Measurements from ENCODE around the gene PLEKHA5. TPM values are rescaled to one million over a fixed set of nuclear protein-coding genes. Genes with fewer than 3 reads are reported as not detected.

Gene PLEKHA5
- total and polyA plus RNA-seq, 7 donors: 0.52 to 3.3 (median 0.80) TPM

- no peak overlapping the region for H3K27ac ChIP-seq
- no peaks in the 10 kb centered on the region for H3K4me1 ChIP-seq
- H3K36me3 ChIP-seq (ENCODE audit: insufficient read depth in 1 of 2, low read depth in 1 of 2): no peaks in the 10 kb centered on the region
- H3K9me3 ChIP-seq: no peaks in the 10 kb centered on the region
- ATAC-seq: no peak
- intact Hi-C loops (cut with DNase I): no loop called here
- DNase-seq: no peak
- WGBS, 3 donors: 14 to 31% (median 28%) methylated on average over 1 of the region's 1 CpG
- no peak overlapping the region for H3K4me3 ChIP-seq
- no peaks in the 10 kb centered on the region for H3K27me3 ChIP-seq (ENCODE audit: insufficient read depth in 3 of 3, low read length in 2 of 3)
- TF ChIP-seq, protein P1, sequence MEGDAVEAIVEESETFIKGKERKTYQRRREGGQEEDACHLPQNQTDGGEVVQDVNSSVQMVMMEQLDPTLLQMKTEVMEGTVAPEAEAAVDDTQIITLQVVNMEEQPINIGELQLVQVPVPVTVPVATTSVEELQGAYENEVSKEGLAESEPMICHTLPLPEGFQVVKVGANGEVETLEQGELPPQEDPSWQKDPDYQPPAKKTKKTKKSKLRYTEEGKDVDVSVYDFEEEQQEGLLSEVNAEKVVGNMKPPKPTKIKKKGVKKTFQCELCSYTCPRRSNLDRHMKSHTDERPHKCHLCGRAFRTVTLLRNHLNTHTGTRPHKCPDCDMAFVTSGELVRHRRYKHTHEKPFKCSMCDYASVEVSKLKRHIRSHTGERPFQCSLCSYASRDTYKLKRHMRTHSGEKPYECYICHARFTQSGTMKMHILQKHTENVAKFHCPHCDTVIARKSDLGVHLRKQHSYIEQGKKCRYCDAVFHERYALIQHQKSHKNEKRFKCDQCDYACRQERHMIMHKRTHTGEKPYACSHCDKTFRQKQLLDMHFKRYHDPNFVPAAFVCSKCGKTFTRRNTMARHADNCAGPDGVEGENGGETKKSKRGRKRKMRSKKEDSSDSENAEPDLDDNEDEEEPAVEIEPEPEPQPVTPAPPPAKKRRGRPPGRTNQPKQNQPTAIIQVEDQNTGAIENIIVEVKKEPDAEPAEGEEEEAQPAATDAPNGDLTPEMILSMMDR (IDR thresholded peaks at IDR 0.05): no peak
Measured at GRCh38 chr12:19287302-19287701, 157.8 kb downstream of the PLEKHA5 start.

DNA sequence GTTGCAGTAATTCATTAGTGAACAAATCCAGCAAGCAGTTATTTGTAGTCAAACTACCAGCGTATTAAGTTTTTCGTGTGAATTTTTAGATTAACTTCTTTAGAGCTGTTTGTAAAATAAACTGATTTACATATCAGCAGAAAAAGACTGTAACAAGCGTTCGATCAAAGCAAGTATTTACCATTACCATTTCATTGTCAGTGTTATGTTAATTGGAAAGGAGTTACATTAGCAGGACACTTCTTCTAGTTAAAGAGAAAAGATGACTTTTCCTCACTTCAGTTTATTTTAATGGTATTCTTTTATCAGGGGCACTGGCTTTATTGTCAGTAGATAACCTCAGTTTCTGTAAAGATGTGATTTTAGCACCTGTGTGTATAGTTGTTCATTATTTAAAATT, 158.6 kb downstream of the PLEKHA5 start:
- TF ChIP-seq, protein P1 (IDR thresholded peaks at IDR 0.05): no peak
- Histone ChIP-seq H3K9me3 (no peaks in the 10 kb centered on the region), H3K27me3 (ENCODE audit: insufficient read depth in 3 of 3, low read length in 2 of 3) (no peaks in the 10 kb centered on the region), H3K4me3 (no peak overlapping the region), H3K36me3 (ENCODE audit: insufficient read depth in 1 of 2, low read depth in 1 of 2) (no peaks in the 10 kb centered on the region), H3K27ac (no peak overlapping the region), H3K4me1 (no peaks in the 10 kb centered on the region)
- intact Hi-C loops (cut with DNase I): no loop called here
- no peak for DNase-seq
- 92 to 94% (median 94%) methylated on average over 4 of the region's 4 CpGs for WGBS, 3 donors
- ATAC-seq: no peak

GRCh38 chr12:19288603-19289244, 159.2 kb downstream of the PLEKHA5 start:
- ATAC-seq: no peak
- no peak overlapping the region for H3K27ac ChIP-seq
- no peak for DNase-seq
- no peaks in the 10 kb centered on the region for H3K4me1 ChIP-seq
- H3K36me3 ChIP-seq (ENCODE audit: insufficient read depth in 1 of 2, low read depth in 1 of 2): no peaks in the 10 kb centered on the region
- H3K9me3 ChIP-seq: no peaks in the 10 kb centered on the region
- H3K4me3 ChIP-seq: no peak overlapping the region
- 56 to 77% (median 61%) methylated on average over 2 of the region's 2 CpGs for WGBS, 3 donors
- TF ChIP-seq, protein P1 (IDR thresholded peaks at IDR 0.05): peak; percentile 52
- intact Hi-C loops (cut with DNase I): no loop called here
- no peaks in the 10 kb centered on the region for H3K27me3 ChIP-seq (ENCODE audit: insufficient read depth in 3 of 3, low read length in 2 of 3)

DNA sequence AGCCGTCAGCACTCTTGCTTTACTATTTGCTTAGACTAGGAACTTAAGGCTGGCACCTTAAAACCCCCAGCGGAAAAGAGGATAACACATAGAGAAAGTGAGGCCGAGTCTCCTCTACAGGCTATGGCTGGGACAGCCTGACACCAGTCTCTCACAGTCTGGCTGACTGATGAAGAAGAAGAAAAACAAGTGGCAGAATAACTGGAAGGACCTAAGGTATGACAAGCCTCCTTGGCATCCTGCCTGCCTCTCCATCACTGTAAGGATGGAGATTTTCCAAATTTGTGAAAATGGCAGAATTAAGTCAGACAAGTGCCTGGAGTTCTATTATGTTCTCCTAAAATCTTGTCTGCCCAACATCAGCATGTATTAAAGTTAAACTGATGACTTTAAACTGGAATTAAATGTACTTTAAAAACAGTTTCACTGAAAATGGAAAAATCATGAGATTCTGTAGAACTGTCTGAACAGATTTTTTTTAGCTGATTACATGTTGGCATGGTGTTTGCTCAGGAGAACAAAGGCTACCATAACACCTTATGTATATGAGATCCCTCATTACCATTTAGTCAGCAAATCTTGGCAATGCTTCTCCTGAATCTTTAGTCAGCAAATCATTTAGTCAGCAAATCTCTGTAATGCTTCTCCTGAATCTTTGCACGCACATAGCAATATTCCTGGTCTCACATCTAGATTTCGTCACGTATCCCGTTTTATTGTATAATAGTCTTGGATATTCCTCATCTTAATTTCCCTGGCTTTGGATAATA, 169.5 kb downstream of the PLEKHA5 start:
- 87 to 91% (median 90%) methylated on average over 7 of the region's 7 CpGs for whole genome bisulfite sequencing, 3 donors
- no peak overlapping the region for H3K27ac ChIP-seq
- H3K9me3 ChIP-seq: no peaks in the 10 kb centered on the region
- no peak overlapping the region for H3K4me3 ChIP-seq
- H3K4me1 ChIP-seq: no peaks in the 10 kb centered on the region
- H3K27me3 ChIP-seq (ENCODE audit: insufficient read depth in 3 of 3, low read length in 2 of 3): no peaks in the 10 kb centered on the region
- no peak for ATAC-seq
- H3K36me3 ChIP-seq (ENCODE audit: insufficient read depth in 1 of 2, low read depth in 1 of 2): no peaks in the 10 kb centered on the region
- no peak for DNase-seq
- TF ChIP-seq, protein P1 (IDR thresholded peaks at IDR 0.05): no peak
- intact Hi-C loops (cut with DNase I): no loop called here
